GM18519 (cell line): ENCODE measurements around the gene MLH3.

Experiments used
- ATAC-seq: cut with Tn5 transposase; IDR thresholded peaks from one replicate; pipeline ENCODE4 v1.9.1; 2021; ENCODE audit warnings: mild to moderate bottlenecking, moderate library complexity; ENCODE audit not compliant: unreplicated experiment, low FRiP score

The MLH3 gene

GRCh38 chr14:74988993-74989392, 62.3 kb downstream of the MLH3 start:
- no peak for ATAC-seq

- ATAC-seq: no peak
These were observed 63.1 kb downstream of the MLH3 start for GRCh38 chr14:74988131-74988530.

GRCh38 chr14:74985806-74986205, 65.5 kb downstream of the MLH3 start:
- ATAC-seq: no peak

GRCh38 chr14:74985028-74985310, 66.3 kb downstream of the MLH3 start:
- ATAC-seq: no peak

- ATAC-seq: no peak
These were observed 66.8 kb downstream of the MLH3 start for GRCh38 chr14:74984236-74985027.

GRCh38 chr14:74983343-74983742, 67.9 kb downstream of the MLH3 start:
- no peak for ATAC-seq

GRCh38 chr14:74982661-74983060, 68.6 kb downstream of the MLH3 start:
- ATAC-seq: no peak

GRCh38 chr14:74981833-74982232, 69.4 kb downstream of the MLH3 start:
- no peak for ATAC-seq

- ATAC-seq: no peak
These were observed 69.8 kb downstream of the MLH3 start for GRCh38 chr14:74981462-74981782.

GRCh38 chr14:74980731-74981461, 70.4 kb downstream of the MLH3 start:
- ATAC-seq: no peak

- no peak for ATAC-seq
These were observed 70.9 kb downstream of the MLH3 start for GRCh38 chr14:74980398-74980730.

GRCh38 chr14:74979442-74980397, 71.5 kb downstream of the MLH3 start:
- ATAC-seq: no peak

GRCh38 chr14:74979029-74979428, 72.2 kb downstream of the MLH3 start:
- ATAC-seq: no peak

- ATAC-seq: no peak
These were observed 72.8 kb downstream of the MLH3 start for GRCh38 chr14:74978416-74978947.

GRCh38 chr14:74977901-74978385, 73.3 kb downstream of the MLH3 start:
- no peak for ATAC-seq

- no peak for ATAC-seq
These were observed 73.9 kb downstream of the MLH3 start for GRCh38 chr14:74977164-74977900.

GRCh38 chr14:74976264-74977113, 74.8 kb downstream of the MLH3 start:
- no peak for ATAC-seq

GRCh38 chr14:74975059-74975810, 76.0 kb downstream of the MLH3 start:
- no peak for ATAC-seq
